T-cell (primary cell): ENCODE measurements around the gene FOXA3. TPM values are rescaled to one million over a fixed set of nuclear protein-coding genes. Genes with fewer than 3 reads are reported as not detected.
A peak's percentile ranks its signal among the peaks of the same experiment; 100 is the strongest.
"Not testable (repeated sequence)": the region's sequence is repeated elsewhere in the genome, so short reads cannot be mapped to it uniquely, and the experiment has no call there.

Experiments
- ATAC-seq, 4 experiments: fragments of 200-7000 bp in 3 of 4; fragments of 150-1000 bp in 1 of 4; cut with Tn5 transposase; replicated peaks in 1 of 4; 1 replicate in 3 of 4; 2 replicates in 1 of 4; pipeline ENCODE4 v1.10.0; 2021; ENCODE audit warnings: moderate library complexity in 3 of 4, mild to moderate bottlenecking in 2 of 4, moderate number of reproducible peaks in 1 of 4
- CTCF ChIA-PET, 2 donors: fragments of 300-600 bp; sonication (Branson Sonifier 250); formaldehyde crosslinking; loops; one replicate each; lab custom pipeline; 2022; ENCODE audit warnings: antibody characterized with exemption in 2 of 2; lab: Charles Lee
- POLR2A ChIA-PET, 2 donors: fragments of 300-600 bp; sonication (Branson Sonifier 250); formaldehyde crosslinking; loops; one replicate each; lab custom pipeline; 2022; ENCODE audit warnings: antibody characterized with exemption in 2 of 2; lab: Charles Lee
- DNase-seq, 35 experiments: peaks; one replicate each; pipeline versions ENCODE4 v3.0.0 to v3.0.0-alpha.2; 2013 to 2023
- H3K27ac ChIP-seq: one replicate; pipeline ENCODE4 v1.5.1; 2013; ENCODE audit warnings: low read length
- H3K27me3 ChIP-seq, 2 experiments: replicated peaks in 1 of 2; 1 replicate in 1 of 2; 2 replicates in 1 of 2; pipeline versions ENCODE4 v1.6.1 to v1.7.0; 2013; ENCODE audit warnings: low read length in 1 of 2, mixed read lengths in 1 of 2; ENCODE audit not compliant: control insufficient read depth in 2 of 2, insufficient read depth in 2 of 2; ENCODE audit errors: extremely low read depth in 1 of 2
- H3K36me3 ChIP-seq, 2 donors: 1 replicate in 1 of 2; 2 replicates in 1 of 2; pipeline versions ENCODE4 v1.6.1 to v1.7.0; 2013; ENCODE audit warnings: low read length in 1 of 2; ENCODE audit not compliant: control insufficient read depth in 2 of 2, insufficient read depth in 1 of 2; ENCODE audit errors: extremely low read depth in 1 of 2
- H3K4me1 ChIP-seq, 2 experiments: 1 replicate in 1 of 2; 2 replicates in 1 of 2; pipeline versions ENCODE4 v1.6.1 to v1.7.0; 2013; ENCODE audit warnings: low read length in 2 of 2, mixed read lengths in 1 of 2; ENCODE audit not compliant: insufficient read depth in 2 of 2, control insufficient read depth in 1 of 2; ENCODE audit errors: extremely low read depth in 1 of 2
- H3K4me3 ChIP-seq, 2 donors: 1 replicate in 1 of 2; 2 replicates in 1 of 2; pipeline versions ENCODE4 v1.5.1 to v1.7.0; 2013; ENCODE audit warnings: mild to moderate bottlenecking in 2 of 2, low read length in 1 of 2, moderate library complexity in 1 of 2; ENCODE audit not compliant: control insufficient read depth in 1 of 2; ENCODE audit errors: extremely low read depth in 1 of 2
- H3K9me3 ChIP-seq: 2 replicates; pipeline ENCODE4 v1.7.0; 2013
- H3K27ac Mint-ChIP-seq, 2 donors: one replicate each; pipeline ENCODE4 v1.8.0; 2020 to 2021; ENCODE audit warnings: mild to moderate bottlenecking in 2 of 2, mixed read lengths in 2 of 2
- H3K27me3 Mint-ChIP-seq, 2 donors: one replicate each; pipeline ENCODE4 v1.8.0; 2021 to 2022; ENCODE audit warnings: mixed read lengths in 2 of 2
- H3K36me3 Mint-ChIP-seq: one replicate; pipeline ENCODE4 v1.8.0; 2021; ENCODE audit warnings: mixed read lengths
- H3K4me1 Mint-ChIP-seq, 3 donors: one replicate each; pipeline ENCODE4 v1.8.0; 2020 to 2022; ENCODE audit warnings: mixed read lengths in 3 of 3, mild to moderate bottlenecking in 1 of 3
- H3K4me3 Mint-ChIP-seq, 3 donors: one replicate each; pipeline ENCODE4 v1.8.0; 2020 to 2022; ENCODE audit warnings: mild to moderate bottlenecking in 3 of 3, mixed read lengths in 3 of 3, moderate library complexity in 3 of 3
- H3K9me3 Mint-ChIP-seq, 3 donors: one replicate each; pipeline ENCODE4 v1.8.0; 2020 to 2022; ENCODE audit warnings: mixed read lengths in 3 of 3
- WGBS: methylation state at CpG from one replicate; pipeline ENCODE4 v1.1.5; 2013; ENCODE audit warnings: missing lambda C conversion rate; ENCODE audit not compliant: insufficient coverage; 5-methylcytosine and 5-hydroxymethylcytosine counted together
- total RNA-seq, 35 experiments: library from RNA in 6 of 35; stranded (reverse) in 6 of 35; fragments of 120-200 nt in 1 of 35; gene quantifications; one replicate each; pipeline versions ENCODE4 v1.2.1 to v1.2.4 and lab custom pipeline; 2013 to 2026

Gene FOXA3
- total RNA-seq, 5 donors from 2014 or later (not counting 1 experiment from before 2014, with no cell fraction given) = 0.16 TPM; not detected in 4

DNA sequence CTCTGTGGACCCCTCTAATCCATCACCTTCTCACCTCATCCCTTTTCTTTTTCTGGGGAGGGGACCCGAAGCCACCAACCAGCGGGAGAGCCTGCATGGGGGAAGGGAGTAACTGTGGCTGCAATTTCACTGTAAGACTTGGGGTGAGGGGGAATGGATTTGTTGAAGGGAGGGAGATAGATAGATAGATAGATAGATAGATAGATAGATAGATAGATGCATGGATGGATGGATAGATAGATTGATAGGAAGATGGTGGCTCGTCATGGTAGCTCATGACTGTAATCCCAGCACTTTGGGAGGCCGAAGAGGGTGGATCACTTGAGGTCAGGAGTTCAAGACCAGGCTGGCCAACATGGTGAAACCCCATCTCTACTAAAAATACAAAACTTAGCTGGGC, 3.1 kb downstream of the FOXA3 start:
- peaks cover 0 to 31% of the 10 kb centered on the region in 2 experiments for H3K27me3 ChIP-seq
- H3K36me3 Mint-ChIP-seq, ATAC-seq, H3K4me3 Mint-ChIP-seq, H3K9me3 Mint-ChIP-seq, H3K27ac ChIP-seq, H3K4me3 ChIP-seq, POLR2A ChIA-PET, H3K27ac Mint-ChIP-seq, H3K36me3 ChIP-seq, H3K9me3 ChIP-seq, DNase-seq: not testable (repeated sequence)
- CTCF ChIA-PET = interaction anchor here (0.9 to 1.7 kb wide), 2 partner anchors 15 to 19 kb away, joined by 3 to 8 read pairs; no protein-coding TSS in a partner anchor
- H3K4me1 ChIP-seq = peaks cover 0 to 18% of the 10 kb centered on the region in 2 experiments
- no CpG with 5 or more reads among the region's 4 CpGs for WGBS
- H3K27me3 Mint-ChIP-seq = peaks cover 15 to 18% of the 10 kb centered on the region in 2 donors
- H3K4me1 Mint-ChIP-seq = peaks cover 17 to 18% (median 17%) of the 10 kb centered on the region in 3 donors

DNA sequence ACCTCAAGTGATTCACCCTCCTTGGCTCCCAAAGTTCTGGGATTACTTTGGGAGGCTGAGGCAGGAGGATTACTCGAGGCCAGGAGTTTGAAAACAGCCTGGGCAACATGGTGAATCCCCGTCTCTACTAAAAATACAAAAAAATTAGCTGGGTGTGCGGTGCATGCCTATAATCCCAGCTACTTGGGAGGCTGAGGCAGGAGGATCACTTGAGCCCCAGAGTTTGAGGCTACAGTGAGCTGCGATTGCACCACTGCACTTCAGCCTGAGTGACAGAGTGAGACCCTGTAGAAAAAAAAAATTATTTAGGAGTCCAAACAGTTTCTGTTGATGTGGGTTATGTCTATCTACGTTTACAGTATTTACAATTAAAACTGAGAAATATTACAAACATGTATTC, 6.7 kb downstream of the FOXA3 start:
- no peak for DNase-seq
- Mint-ChIP-seq H3K27ac (no peak overlapping the region), H3K9me3 (no peaks in the 10 kb centered on the region), H3K27me3 (peaks cover 4 to 5% of the 10 kb centered on the region in 2 donors), H3K36me3 (no peaks in the 10 kb centered on the region), H3K4me1 (peaks cover 0 to under 1% (median 0%) of the 10 kb centered on the region in 3 donors), H3K4me3 (no peak overlapping the region)
- CTCF ChIA-PET = no interaction called here
- Histone ChIP-seq H3K27ac (no peak overlapping the region), H3K9me3 (no peaks in the 10 kb centered on the region), H3K27me3 (peaks cover 0 to 22% of the 10 kb centered on the region in 2 experiments), H3K4me1 (no peaks in the 10 kb centered on the region), H3K4me3 (no peak overlapping the region), H3K36me3 (no peaks in the 10 kb centered on the region)
- POLR2A ChIA-PET = no interaction called here
- 83% methylated on average over 1 of the region's 5 CpGs for WGBS
- no peak for ATAC-seq

DNA sequence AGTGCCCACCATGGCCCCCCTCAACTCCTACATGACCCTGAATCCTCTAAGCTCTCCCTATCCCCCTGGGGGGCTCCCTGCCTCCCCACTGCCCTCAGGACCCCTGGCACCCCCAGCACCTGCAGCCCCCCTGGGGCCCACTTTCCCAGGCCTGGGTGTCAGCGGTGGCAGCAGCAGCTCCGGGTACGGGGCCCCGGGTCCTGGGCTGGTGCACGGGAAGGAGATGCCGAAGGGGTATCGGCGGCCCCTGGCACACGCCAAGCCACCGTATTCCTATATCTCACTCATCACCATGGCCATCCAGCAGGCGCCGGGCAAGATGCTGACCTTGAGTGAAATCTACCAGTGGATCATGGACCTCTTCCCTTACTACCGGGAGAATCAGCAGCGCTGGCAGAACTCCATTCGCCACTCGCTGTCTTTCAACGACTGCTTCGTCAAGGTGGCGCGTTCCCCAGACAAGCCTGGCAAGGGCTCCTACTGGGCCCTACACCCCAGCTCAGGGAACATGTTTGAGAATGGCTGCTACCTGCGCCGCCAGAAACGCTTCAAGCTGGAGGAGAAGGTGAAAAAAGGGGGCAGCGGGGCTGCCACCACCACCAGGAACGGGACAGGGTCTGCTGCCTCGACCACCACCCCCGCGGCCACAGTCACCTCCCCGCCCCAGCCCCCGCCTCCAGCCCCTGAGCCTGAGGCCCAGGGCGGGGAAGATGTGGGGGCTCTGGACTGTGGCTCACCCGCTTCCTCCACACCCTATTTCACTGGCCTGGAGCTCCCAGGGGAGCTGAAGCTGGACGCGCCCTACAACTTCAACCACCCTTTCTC, 8.2 kb downstream of the FOXA3 start:
- ATAC-seq (no peak), DNase-seq (no peak)
- 94% methylated on average over 21 of the region's 34 CpGs for WGBS
- H3K4me3 ChIP-seq = no peak overlapping the region
- H3K27me3 ChIP-seq = peaks cover 0 to 31% of the 10 kb centered on the region in 2 experiments
- ChIA-PET POLR2A (no interaction called here), CTCF (no interaction called here)
- Mint-ChIP-seq H3K4me1 (peaks cover 7 to 9% (median 8%) of the 10 kb centered on the region in 3 donors), H3K9me3 (no peaks in the 10 kb centered on the region), H3K27me3 (peaks cover 10 to 13% of the 10 kb centered on the region in 2 donors), H3K4me3 (no peak overlapping the region), H3K27ac (no peak overlapping the region), H3K36me3 (peaks cover 3% of the 10 kb centered on the region)
- H3K36me3 ChIP-seq = no peaks in the 10 kb centered on the region
- H3K27ac ChIP-seq = no peak overlapping the region
- H3K4me1 ChIP-seq = peaks cover 2 to 14% of the 10 kb centered on the region in 2 experiments
- H3K9me3 ChIP-seq = no peaks in the 10 kb centered on the region

DNA sequence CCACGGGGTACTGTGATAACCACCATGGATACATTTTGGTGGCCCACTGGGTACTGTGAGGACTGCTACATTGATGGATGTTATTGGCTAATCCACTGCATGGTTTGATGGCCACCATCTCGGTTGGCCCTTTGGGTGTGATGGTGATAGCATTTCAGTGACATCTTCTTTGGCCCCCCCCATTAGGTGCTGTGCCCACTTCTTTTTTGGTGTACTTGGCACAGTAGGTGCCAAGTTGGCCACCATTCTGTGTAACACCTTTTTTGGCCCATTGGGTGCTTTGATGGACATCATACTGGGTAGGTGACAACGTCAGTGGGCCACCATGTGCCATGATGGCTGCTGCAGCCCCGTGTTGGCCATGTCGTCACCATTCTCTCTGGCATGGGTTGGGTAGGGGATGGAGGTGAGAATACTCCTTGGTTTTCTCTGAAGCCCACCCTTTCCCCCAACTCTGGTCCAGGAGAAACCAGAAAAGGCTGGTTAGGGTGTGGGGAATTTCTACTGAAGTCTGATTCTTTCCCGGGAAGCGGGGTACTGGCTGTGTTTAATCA, 9.2 kb downstream of the FOXA3 start:
- peaks cover 8 to 14% (median 9%) of the 10 kb centered on the region in 3 donors for H3K4me1 Mint-ChIP-seq
- WGBS = 67% methylated on average over 1 of the region's 7 CpGs
- CTCF ChIA-PET = no interaction called here
- H3K9me3 Mint-ChIP-seq = no peaks in the 10 kb centered on the region
- no peak overlapping the region for H3K4me3 ChIP-seq
- H3K4me3 Mint-ChIP-seq = no peak overlapping the region
- H3K9me3 ChIP-seq = no peaks in the 10 kb centered on the region
- no peak overlapping the region for H3K27ac ChIP-seq
- H3K27me3 ChIP-seq = peaks cover 0 to 40% of the 10 kb centered on the region in 2 experiments
- H3K36me3 ChIP-seq = no peaks in the 10 kb centered on the region
- H3K27ac Mint-ChIP-seq = no peak overlapping the region
- peaks cover 2 to 14% of the 10 kb centered on the region in 2 experiments for H3K4me1 ChIP-seq
- DNase-seq = no peak
- H3K27me3 Mint-ChIP-seq = peaks cover 10 to 20% of the 10 kb centered on the region in 2 donors
- ATAC-seq = no peak
- POLR2A ChIA-PET = no interaction called here
- H3K36me3 Mint-ChIP-seq = peaks cover 3% of the 10 kb centered on the region

DNA sequence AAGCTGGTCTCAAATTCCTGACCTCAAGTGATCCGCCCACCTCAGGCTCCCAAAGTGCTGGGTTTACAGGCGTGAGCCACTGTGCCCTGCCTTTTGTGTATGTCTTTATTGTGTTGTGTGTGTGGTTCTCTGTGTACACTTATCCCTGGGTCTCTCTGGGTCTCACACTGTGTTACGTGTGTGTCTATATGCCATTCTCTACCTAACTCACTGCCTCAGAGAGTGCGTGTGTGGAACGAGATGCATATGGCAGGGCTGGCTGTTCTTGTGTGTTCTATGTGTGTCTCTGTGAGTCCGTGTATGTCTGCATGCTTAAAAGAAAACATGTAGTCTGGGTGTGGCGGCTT, 10.5 kb downstream of the FOXA3 start:
- Mint-ChIP-seq H3K27me3 (peaks cover 14 to 23% of the 10 kb centered on the region in 2 donors), H3K9me3 (no peaks in the 10 kb centered on the region), H3K27ac (no peak overlapping the region), H3K4me1 (peaks cover 8 to 17% (median 9%) of the 10 kb centered on the region in 3 donors), H3K36me3 (peaks cover 3% of the 10 kb centered on the region), H3K4me3 (no peak overlapping the region)
- ChIA-PET POLR2A (no interaction called here), CTCF (no interaction called here)
- no peaks in the 10 kb centered on the region for H3K9me3 ChIP-seq
- peaks cover 2 to 14% of the 10 kb centered on the region in 2 experiments for H3K4me1 ChIP-seq
- DNase-seq = no peak
- no peak overlapping the region for H3K27ac ChIP-seq
- H3K4me3 ChIP-seq = no peak overlapping the region
- WGBS = 74% methylated on average over 3 of the region's 7 CpGs
- ATAC-seq = no peak
- H3K27me3 ChIP-seq = peaks cover 0 to 50% of the 10 kb centered on the region in 2 experiments
- H3K36me3 ChIP-seq = no peaks in the 10 kb centered on the region

DNA sequence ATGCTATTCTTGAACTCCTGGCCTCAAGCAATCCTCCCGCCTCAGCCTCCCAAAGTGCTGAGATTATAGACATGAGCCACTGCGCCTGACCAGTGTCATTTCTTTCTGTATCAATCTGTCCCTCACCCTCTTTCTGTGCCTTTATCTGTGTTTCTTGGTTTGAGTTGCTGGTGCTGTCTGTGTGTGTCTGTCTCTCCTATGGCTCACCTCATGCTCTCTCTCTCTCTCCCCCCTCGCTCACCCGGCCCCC, 12.0 kb downstream of the FOXA3 start:
- H3K36me3 ChIP-seq = no peaks in the 10 kb centered on the region
- Mint-ChIP-seq H3K27me3 (peaks cover 17 to 26% of the 10 kb centered on the region in 2 donors), H3K36me3 (peaks cover 3% of the 10 kb centered on the region), H3K4me3 (peak overlapping the region in 2 of 3 donors; percentile 37 to 53), H3K27ac (peak overlapping the region in 1 of 2 donors; percentile 62), H3K9me3 (no peaks in the 10 kb centered on the region), H3K4me1 (peaks cover 8 to 17% (median 10%) of the 10 kb centered on the region in 3 donors)
- H3K9me3 ChIP-seq = no peaks in the 10 kb centered on the region
- ATAC-seq (peak; percentile 35 to 79 (median 56)), DNase-seq (no peak)
- peaks cover 2 to 14% of the 10 kb centered on the region in 2 experiments for H3K4me1 ChIP-seq
- H3K27ac ChIP-seq = no peak overlapping the region
- ChIA-PET POLR2A (no interaction called here), CTCF (no interaction called here)
- 8% methylated on average over 2 of the region's 4 CpGs for WGBS
- H3K27me3 ChIP-seq = peaks cover 0 to 50% of the 10 kb centered on the region in 2 experiments
- H3K4me3 ChIP-seq = no peak overlapping the region
